Measurements from ENCODE around the gene SLC2A11. TPM values are rescaled to one million over a fixed set of nuclear protein-coding genes. Genes with fewer than 3 reads are reported as not detected.

Gene SLC2A11
- total RNA-seq, 1 donor from 2014 or later = 19.6 TPM

DNA sequence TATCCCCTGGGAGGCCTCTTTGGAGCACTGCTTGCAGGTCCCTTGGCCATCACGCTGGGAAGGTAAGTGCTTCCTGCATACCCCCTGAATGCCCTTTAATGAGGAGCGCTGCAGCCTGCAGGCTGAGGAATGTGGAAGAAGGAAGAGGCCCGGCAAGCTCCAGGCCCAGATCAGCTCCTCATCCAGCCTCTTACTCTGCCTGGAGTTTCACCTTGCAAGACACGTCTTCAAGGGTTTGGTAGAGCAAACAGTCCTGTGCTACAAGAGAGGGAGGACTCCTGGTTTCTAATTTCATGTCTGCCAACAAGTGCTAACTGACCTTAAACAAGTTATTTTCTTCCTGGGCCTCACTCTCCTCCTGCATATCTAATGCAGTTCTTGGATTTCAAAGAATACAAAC, 10.9 kb downstream of the SLC2A11 start:
- H3K27ac ChIP-seq (ENCODE audit: low read depth, low read length) = no peak overlapping the region
- no peaks in the 10 kb centered on the region for H3K36me3 ChIP-seq (ENCODE audit: insufficient read depth, low read length)
- H3K4me3 ChIP-seq (ENCODE audit: insufficient read depth, low read depth, low read length) = no peak overlapping the region
- TF ChIP-seq EZH2 (IDR thresholded peaks at IDR 0.05; ENCODE audit: insufficient read depth, low read length) (no peak), CTCF (IDR thresholded peaks at IDR 0.05; ENCODE audit: insufficient read depth, low read depth, low read length) (no peak)
- no peak overlapping the region for H2AFZ ChIP-seq (ENCODE audit: low read depth, low read length)
- FAIRE-seq = no peak
- no peaks in the 10 kb centered on the region for H3K27me3 Mint-ChIP-seq (ENCODE audit: low read depth, unreplicated experiment)
- no peaks in the 10 kb centered on the region for H3K4me1 Mint-ChIP-seq (ENCODE audit: low read depth, unreplicated experiment)
- no peaks in the 10 kb centered on the region for H3K9me3 ChIP-seq (ENCODE audit: insufficient read depth, low read depth, low read length)
- DNase-seq (ENCODE audit: low read depth) = no peak
- no peak overlapping the region for H3K4me2 ChIP-seq (ENCODE audit: low read length)
- no peaks in the 10 kb centered on the region for H4K20me1 ChIP-seq (ENCODE audit: insufficient read depth, low read length)
- H3K9me3 Mint-ChIP-seq (ENCODE audit: unreplicated experiment) = no peaks in the 10 kb centered on the region
- no peaks in the 10 kb centered on the region for H3K27me3 ChIP-seq (ENCODE audit: insufficient read depth, low read length)
- H3K9ac ChIP-seq (ENCODE audit: low read length) = no peak overlapping the region
- H3K79me2 ChIP-seq (ENCODE audit: insufficient read depth, low read length) = no peaks in the 10 kb centered on the region
- no peak overlapping the region for H3K4me3 Mint-ChIP-seq (ENCODE audit: unreplicated experiment)
- peaks cover 35% of the 10 kb centered on the region for H3K36me3 Mint-ChIP-seq (ENCODE audit: low read depth, unreplicated experiment)
- no peak overlapping the region for H3K27ac Mint-ChIP-seq (ENCODE audit: unreplicated experiment)
- no peaks in the 10 kb centered on the region for H3K4me1 ChIP-seq (ENCODE audit: insufficient read depth, low read length)

- Histone ChIP-seq H2AFZ (ENCODE audit: low read depth, low read length) (no peak overlapping the region), H4K20me1 (ENCODE audit: insufficient read depth, low read length) (no peaks in the 10 kb centered on the region), H3K79me2 (ENCODE audit: insufficient read depth, low read length) (no peaks in the 10 kb centered on the region), H3K4me1 (ENCODE audit: insufficient read depth, low read length) (no peaks in the 10 kb centered on the region), H3K36me3 (ENCODE audit: insufficient read depth, low read length) (no peaks in the 10 kb centered on the region), H3K4me2 (ENCODE audit: low read length) (no peak overlapping the region), H3K4me3 (ENCODE audit: insufficient read depth, low read depth, low read length) (no peak overlapping the region), H3K27me3 (ENCODE audit: insufficient read depth, low read length) (no peaks in the 10 kb centered on the region), H3K9ac (ENCODE audit: low read length) (no peak overlapping the region), H3K9me3 (ENCODE audit: insufficient read depth, low read depth, low read length) (no peaks in the 10 kb centered on the region), H3K27ac (ENCODE audit: low read depth, low read length) (no peak overlapping the region)
- Mint-ChIP-seq H3K27ac (ENCODE audit: unreplicated experiment) (no peak overlapping the region), H3K27me3 (ENCODE audit: low read depth, unreplicated experiment) (no peaks in the 10 kb centered on the region), H3K4me3 (ENCODE audit: unreplicated experiment) (no peak overlapping the region), H3K4me1 (ENCODE audit: low read depth, unreplicated experiment) (peaks cover 1% of the 10 kb centered on the region), H3K9me3 (ENCODE audit: unreplicated experiment) (no peaks in the 10 kb centered on the region), H3K36me3 (ENCODE audit: low read depth, unreplicated experiment) (peaks cover 34% of the 10 kb centered on the region)
- FAIRE-seq = no peak
- DNase-seq (ENCODE audit: low read depth) = no peak
- no peak for TF ChIP-seq CTCF (IDR thresholded peaks at IDR 0.05; ENCODE audit: insufficient read depth, low read depth, low read length)
- TF ChIP-seq EZH2 (IDR thresholded peaks at IDR 0.05; ENCODE audit: insufficient read depth, low read length) = no peak
These were observed 17.2 kb downstream of the SLC2A11 start for GRCh38 chr22:23874871-23875270.

GRCh38 chr22:23875801-23876200, 18.1 kb downstream of the SLC2A11 start:
- no peaks in the 10 kb centered on the region for H3K79me2 ChIP-seq (ENCODE audit: insufficient read depth, low read length)
- H3K9ac ChIP-seq (ENCODE audit: low read length) = no peak overlapping the region
- no peaks in the 10 kb centered on the region for H3K36me3 ChIP-seq (ENCODE audit: insufficient read depth, low read length)
- no peaks in the 10 kb centered on the region for H3K9me3 ChIP-seq (ENCODE audit: insufficient read depth, low read depth, low read length)
- Mint-ChIP-seq H3K9me3 (ENCODE audit: unreplicated experiment) (no peaks in the 10 kb centered on the region), H3K27ac (ENCODE audit: unreplicated experiment) (no peak overlapping the region), H3K4me1 (ENCODE audit: low read depth, unreplicated experiment) (peaks cover 1% of the 10 kb centered on the region), H3K27me3 (ENCODE audit: low read depth, unreplicated experiment) (no peaks in the 10 kb centered on the region), H3K36me3 (ENCODE audit: low read depth, unreplicated experiment) (peaks cover 34% of the 10 kb centered on the region), H3K4me3 (ENCODE audit: unreplicated experiment) (no peak overlapping the region)
- no peak overlapping the region for H3K27ac ChIP-seq (ENCODE audit: low read depth, low read length)
- TF ChIP-seq CTCF (IDR thresholded peaks at IDR 0.05; ENCODE audit: insufficient read depth, low read depth, low read length) = no peak
- no peak for TF ChIP-seq EZH2 (IDR thresholded peaks at IDR 0.05; ENCODE audit: insufficient read depth, low read length)
- no peak overlapping the region for H3K4me3 ChIP-seq (ENCODE audit: insufficient read depth, low read depth, low read length)
- DNase-seq (ENCODE audit: low read depth) = no peak
- H4K20me1 ChIP-seq (ENCODE audit: insufficient read depth, low read length) = no peaks in the 10 kb centered on the region
- H3K4me2 ChIP-seq (ENCODE audit: low read length) = no peak overlapping the region
- no peaks in the 10 kb centered on the region for H3K27me3 ChIP-seq (ENCODE audit: insufficient read depth, low read length)
- H2AFZ ChIP-seq (ENCODE audit: low read depth, low read length) = no peak overlapping the region
- H3K4me1 ChIP-seq (ENCODE audit: insufficient read depth, low read length) = no peaks in the 10 kb centered on the region
- no peak for FAIRE-seq

All from astrocyte (in vitro differentiated cells and primary cell).